ENCODE measurements around the gene TSR1. TPM values are rescaled to one million over a fixed set of nuclear protein-coding genes. Genes with fewer than 3 reads are reported as not detected.
A peak's percentile ranks its signal among the peaks of the same experiment; 100 is the strongest.

Gene TSR1
- total and polyA plus RNA-seq, 9 donors = 27.4 to 46.0 (median 35.6) TPM

GRCh38 chr17:2289878-2290478 is 46.3 kb downstream of the TSR1 start:
- Histone ChIP-seq H3K4me1 (ENCODE audit: control insufficient read depth, insufficient read depth, low read length) (no peaks in the 10 kb centered on the region), H3K4me3 (ENCODE audit: low read length) (no peak overlapping the region), H3K27ac (ENCODE audit: low read length) (no peak overlapping the region), H3K36me3 (ENCODE audit: control insufficient read depth, insufficient read depth, low read length) (peaks cover 53% of the 10 kb centered on the region), H3K9me3 (replicated peaks; ENCODE audit: control insufficient read depth, low read depth, low read length) (no peaks in the 10 kb centered on the region), H3K27me3 (ENCODE audit: control insufficient read depth, insufficient read depth, low read length) (no peaks in the 10 kb centered on the region)
- no CpG with 5 or more reads among the region's 5 CpGs for WGBS (ENCODE audit: insufficient coverage)
- DNase-seq = no peak

- Histone ChIP-seq H3K9me3 (replicated peaks; ENCODE audit: control insufficient read depth, low read depth, low read length) (no peaks in the 10 kb centered on the region), H3K4me3 (ENCODE audit: low read length) (no peak overlapping the region), H3K27ac (ENCODE audit: low read length) (no peak overlapping the region), H3K4me1 (ENCODE audit: control insufficient read depth, insufficient read depth, low read length) (no peaks in the 10 kb centered on the region), H3K36me3 (ENCODE audit: control insufficient read depth, insufficient read depth, low read length) (peaks cover 56% of the 10 kb centered on the region), H3K27me3 (ENCODE audit: control insufficient read depth, insufficient read depth, low read length) (no peaks in the 10 kb centered on the region)
- 89% methylated on average over 7 of the region's 7 CpGs for WGBS (ENCODE audit: insufficient coverage)
- no peak for DNase-seq
These were observed 53.0 kb downstream of the TSR1 start for GRCh38 chr17:2283302-2283701.

- Histone ChIP-seq H3K36me3 (ENCODE audit: control insufficient read depth, insufficient read depth, low read length) (peaks cover 55% of the 10 kb centered on the region), H3K27ac (ENCODE audit: low read length) (no peak overlapping the region)
These were observed 53.9 kb downstream of the TSR1 start for GRCh38 chr17:2282297-2282873.

GRCh38 chr17:2279707-2280106 is 56.5 kb downstream of the TSR1 start:
- Histone ChIP-seq H3K27ac (ENCODE audit: low read length) (no peak overlapping the region), H3K27me3 (ENCODE audit: control insufficient read depth, insufficient read depth, low read length) (no peaks in the 10 kb centered on the region), H3K4me1 (ENCODE audit: control insufficient read depth, insufficient read depth, low read length) (no peaks in the 10 kb centered on the region), H3K9me3 (replicated peaks; ENCODE audit: control insufficient read depth, low read depth, low read length) (no peaks in the 10 kb centered on the region), H3K36me3 (ENCODE audit: control insufficient read depth, insufficient read depth, low read length) (peaks cover 54% of the 10 kb centered on the region), H3K4me3 (ENCODE audit: low read length) (no peak overlapping the region)
- WGBS (ENCODE audit: insufficient coverage) = 96% methylated on average over 6 of the region's 9 CpGs
- DNase-seq = no peak

More at GRCh38 chr17:2282297-2282873, 53.9 kb downstream of the TSR1 start:
- H3K4me1 ChIP-seq (ENCODE audit: control insufficient read depth, insufficient read depth, low read length) = no peaks in the 10 kb centered on the region
- no peak overlapping the region for H3K4me3 ChIP-seq (ENCODE audit: low read length)
- peak; percentile 88 for DNase-seq
- 71% methylated on average over 5 of the region's 7 CpGs for WGBS (ENCODE audit: insufficient coverage)
- no peaks in the 10 kb centered on the region for H3K27me3 ChIP-seq (ENCODE audit: control insufficient read depth, insufficient read depth, low read length)
- no peaks in the 10 kb centered on the region for H3K9me3 ChIP-seq (replicated peaks; ENCODE audit: control insufficient read depth, low read depth, low read length)

- Histone ChIP-seq H3K36me3 (ENCODE audit: control insufficient read depth, insufficient read depth, low read length) (peaks cover 52% of the 10 kb centered on the region), H3K4me1 (ENCODE audit: control insufficient read depth, insufficient read depth, low read length) (no peaks in the 10 kb centered on the region), H3K27me3 (ENCODE audit: control insufficient read depth, insufficient read depth, low read length) (no peaks in the 10 kb centered on the region), H3K4me3 (ENCODE audit: low read length) (no peak overlapping the region), H3K27ac (ENCODE audit: low read length) (no peak overlapping the region), H3K9me3 (replicated peaks; ENCODE audit: control insufficient read depth, low read depth, low read length) (no peaks in the 10 kb centered on the region)
- DNase-seq = no peak
- WGBS (ENCODE audit: insufficient coverage) = 100% methylated on average over 2 of the region's 9 CpGs
These were observed 58.7 kb downstream of the TSR1 start for GRCh38 chr17:2277429-2278170.

- no peak for DNase-seq
- Histone ChIP-seq H3K27me3 (ENCODE audit: control insufficient read depth, insufficient read depth, low read length) (no peaks in the 10 kb centered on the region), H3K9me3 (replicated peaks; ENCODE audit: control insufficient read depth, low read depth, low read length) (no peaks in the 10 kb centered on the region), H3K27ac (ENCODE audit: low read length) (no peak overlapping the region), H3K36me3 (ENCODE audit: control insufficient read depth, insufficient read depth, low read length) (peaks cover 35% of the 10 kb centered on the region), H3K4me1 (ENCODE audit: control insufficient read depth, insufficient read depth, low read length) (no peaks in the 10 kb centered on the region), H3K4me3 (ENCODE audit: low read length) (no peak overlapping the region)
- no CpG with 5 or more reads among the region's 1 CpG for WGBS (ENCODE audit: insufficient coverage)
These were observed 60.5 kb downstream of the TSR1 start for GRCh38 chr17:2275722-2276121.

GRCh38 chr17:2274414-2274813 is 61.8 kb downstream of the TSR1 start:
- no peaks in the 10 kb centered on the region for H3K9me3 ChIP-seq (replicated peaks; ENCODE audit: control insufficient read depth, low read depth, low read length)
- no peaks in the 10 kb centered on the region for H3K4me1 ChIP-seq (ENCODE audit: control insufficient read depth, insufficient read depth, low read length)
- DNase-seq = no peak
- no CpG with 5 or more reads among the region's 2 CpGs for WGBS (ENCODE audit: insufficient coverage)
- no peaks in the 10 kb centered on the region for H3K27me3 ChIP-seq (ENCODE audit: control insufficient read depth, insufficient read depth, low read length)
- no peak overlapping the region for H3K27ac ChIP-seq (ENCODE audit: low read length)
- no peak overlapping the region for H3K4me3 ChIP-seq (ENCODE audit: low read length)
- H3K36me3 ChIP-seq (ENCODE audit: control insufficient read depth, insufficient read depth, low read length) = peaks cover 27% of the 10 kb centered on the region

Other genes with a start within 250 kb of the TSR1 start
- 16.1 TPM for gene SMG6, start 32.7 kb downstream of the TSR1 start, total RNA-seq
- gene SMG6, start 32.7 kb downstream of the TSR1 start, polyA plus RNA-seq (ENCODE audit: insufficient read depth in 1 of 8, insufficient read length in 8 of 8, low replicate concordance in 1 of 8) = 10 to 100 TPM; 12.7 to 21.8 (median 19.7) TPM
- 12.4 TPM for gene SRR, start 32.5 kb downstream of the TSR1 start, total RNA-seq
- gene SRR, start 32.5 kb downstream of the TSR1 start, polyA plus RNA-seq (ENCODE audit: insufficient read depth in 1 of 8, insufficient read length in 8 of 8, low replicate concordance in 1 of 8) = 10 to 100 TPM; 15.2 to 28.6 (median 23.5) TPM
- gene SGSM2, start 1.0 kb upstream of the TSR1 start, total RNA-seq = 37.1 TPM
- gene SGSM2, start 1.0 kb upstream of the TSR1 start, polyA plus RNA-seq (ENCODE audit: insufficient read depth in 1 of 8, insufficient read length in 8 of 8, low replicate concordance in 1 of 8) = 10 to 100 TPM; 35.2 to 56.5 (median 45.6) TPM
- 8.0 TPM for gene MNT, start 64.6 kb upstream of the TSR1 start, total RNA-seq
- gene MNT, start 64.6 kb upstream of the TSR1 start, polyA plus RNA-seq (ENCODE audit: insufficient read depth in 1 of 8, insufficient read length in 8 of 8, low replicate concordance in 1 of 8) = 10 to 100 TPM; 10.1 to 19.3 (median 16.1) TPM
- gene METTL16, start 175.4 kb upstream of the TSR1 start, total RNA-seq = 15.5 TPM
- gene METTL16, start 175.4 kb upstream of the TSR1 start, polyA plus RNA-seq (ENCODE audit: insufficient read depth in 1 of 8, insufficient read length in 8 of 8, low replicate concordance in 1 of 8) = 10 to 100 TPM; 18.5 to 24.1 (median 20.6) TPM

Measured in muscle of leg (tissue), 11 donors.